Psoas muscle (tissue), 8 donors: ENCODE measurements around the gene CIBAR2. TPM values are rescaled to one million over a fixed set of nuclear protein-coding genes. Genes with fewer than 3 reads are reported as not detected.

ENCODE experiments used
- ATAC-seq, 4 donors: fragments of 200-7000 bp; cut with Tn5 transposase; one replicate each; pipeline ENCODE4 v1.9.1; 2020; ENCODE audit warnings: moderate library complexity in 3 of 4, mild to moderate bottlenecking in 2 of 4
- DNase-seq, 2 donors: peaks; one replicate each; pipeline ENCODE4 v3.0.0-alpha.2; 2020
- H3K27ac ChIP-seq: fragments of 200-600 bp; one replicate; pipeline ENCODE4 v1.8.0; 2022
- H3K27me3 ChIP-seq, 3 donors: fragments of 200-600 bp in 1 of 3; one replicate each; pipeline versions ENCODE4 v1.6.1 to v1.8.0; 2013 to 2022; ENCODE audit warnings: low read length in 2 of 3, mild to moderate bottlenecking in 2 of 3, moderate library complexity in 1 of 3; ENCODE audit not compliant: insufficient read depth in 3 of 3
- H3K36me3 ChIP-seq, 2 donors: fragments of 200-600 bp in 1 of 2; one replicate each; pipeline versions ENCODE4 v1.6.1 to v1.8.0; 2013 to 2022; ENCODE audit warnings: low read depth in 1 of 2, mild to moderate bottlenecking in 1 of 2, moderate library complexity in 1 of 2; ENCODE audit not compliant: insufficient read depth in 1 of 2
- H3K4me1 ChIP-seq: fragments of 200-600 bp; one replicate; pipeline ENCODE4 v1.8.0; 2022
- H3K4me3 ChIP-seq: fragments of 200-600 bp; one replicate; pipeline ENCODE4 v1.8.0; 2022; ENCODE audit warnings: mild to moderate bottlenecking
- H3K9me3 ChIP-seq: fragments of 200-600 bp; one replicate; pipeline ENCODE4 v1.8.0; 2022
- CTCF ChIP-seq: fragments of 200-600 bp; IDR thresholded peaks from one replicate; pipeline ENCODE4 v1.8.0; 2022; ENCODE audit warnings: antibody characterized with exemption
- WGBS, 3 donors: extraction: QIAGEN DNeasy Blood & Tissue Kit; methylation state at CpG; one replicate each; pipeline versions ENCODE4 v1.1.6 to v1.1.7; 2013; 5-methylcytosine and 5-hydroxymethylcytosine counted together
- intact Hi-C, 2 donors: fragments of 100-400 bp; cut with DNase I; formaldehyde crosslinking; loops; one replicate each; pipeline versions ENCODE4 v1.11.0 to v1.14.2; 2022
- polyA plus RNA-seq, 3 donors: library from polyadenylated mRNA; stranded (reverse); fragments of 200-250 nt; gene quantifications; one replicate each; pipeline ENCODE4 v1.2.3, GENCODE V29; 2013
- total RNA-seq, 4 donors: library from RNA; stranded (reverse); fragmentation: NEBNext Ultra II Directional in 2 of 4; extraction: Animal tissue kit (Norgen Biotek cat#: 25700) in 2 of 4; gene quantifications; one replicate each; pipeline versions ENCODE4 v1.2.1 to v1.2.4, GENCODE V29; 2021 to 2023
- donor health status: healthy with polysubstance abuse.
- donor health status: DM: no; HTN: no; CAD: no; lungs with moderate emphysema.
- donor health status: Bipolar disorder and iron deficiency.
- donor health status: healthy.
- donor health status: DM: yes; HTN: yes; CAD: no.
- donor health status: DM: no; HTN: no; CAD: no.
- donor health status: DM: no; HTN: no; CAD: no.
- donor health status: DM: yes; HTN: yes; CAD: no.

CIBAR2 gene
- total and polyA plus RNA-seq, 7 donors, result 0.36 TPM; not detected in 6

- intact Hi-C loops, result no loop called here
- H3K4me1 ChIP-seq, result peaks cover 20% of the 10 kb centered on the region
- TF ChIP-seq CTCF, result no peak
- 26 to 37% (median 30%) methylated on average over 15 to 17 of the region's 17 CpGs for WGBS, 3 donors
- ATAC-seq (peak; percentile 52 to 76 (median 66)), DNase-seq (peak in 1 of 2 donors; percentile 67)
- no peaks in the 10 kb centered on the region for H3K27me3 ChIP-seq
- H3K9me3 ChIP-seq, result no peaks in the 10 kb centered on the region
- H3K36me3 ChIP-seq, result no peaks in the 10 kb centered on the region
- peak overlapping the region; percentile 71 for H3K27ac ChIP-seq
- peak overlapping the region; percentile 64 for H3K4me3 ChIP-seq
Measured at GRCh38 chr16:85136702-85137322, 24.5 kb upstream of the CIBAR2 start.

- H3K9me3 ChIP-seq, result no peaks in the 10 kb centered on the region
- no peaks in the 10 kb centered on the region for H3K36me3 ChIP-seq
- ATAC-seq (peak; percentile 10 to 38 (median 22)), DNase-seq (peak in 1 of 2 donors; percentile 72)
- H3K4me3 ChIP-seq, result peak overlapping the region; percentile 64
- H3K27ac ChIP-seq, result peak overlapping the region; percentile 71
- intact Hi-C loops, result no loop called here
- H3K4me1 ChIP-seq, result peaks cover 21% of the 10 kb centered on the region
- H3K27me3 ChIP-seq, result no peaks in the 10 kb centered on the region
- 36 to 41% (median 41%) methylated on average over 11 to 12 of the region's 12 CpGs for WGBS, 3 donors
- TF ChIP-seq CTCF, result no peak
Measured at GRCh38 chr16:85136213-85136701, 24.0 kb upstream of the CIBAR2 start.

GRCh38 chr16:85134789-85135142, 22.5 kb upstream of the CIBAR2 start:
- Histone ChIP-seq H3K4me1 (peaks cover 35% of the 10 kb centered on the region), H3K36me3 (no peaks in the 10 kb centered on the region), H3K27me3 (no peaks in the 10 kb centered on the region), H3K27ac (peak overlapping the region; percentile 30), H3K4me3 (no peak overlapping the region), H3K9me3 (no peaks in the 10 kb centered on the region)
- WGBS, 3 donors, result 58 to 69% (median 60%) methylated on average over 13 to 14 of the region's 14 CpGs
- intact Hi-C loops, result no loop called here
- DNase-seq (no peak), ATAC-seq (no peak)
- TF ChIP-seq CTCF, result no peak

- WGBS, 3 donors, result 87 to 88% (median 87%) methylated on average over 19 of the region's 19 CpGs
- Histone ChIP-seq H3K27me3 (no peaks in the 10 kb centered on the region), H3K4me3 (no peak overlapping the region), H3K36me3 (no peaks in the 10 kb centered on the region), H3K4me1 (peaks cover 35% of the 10 kb centered on the region), H3K27ac (peak overlapping the region; percentile 30), H3K9me3 (no peaks in the 10 kb centered on the region)
- intact Hi-C loops, result no loop called here
- TF ChIP-seq CTCF, result no peak
- no peak for ATAC-seq
- DNase-seq, result no peak
Measured at GRCh38 chr16:85134076-85134788, 22.0 kb upstream of the CIBAR2 start.
